GM18867 (cell line): ENCODE results near the gene RPS2.

Experiments used
- ATAC-seq: cut with Tn5 transposase; IDR thresholded peaks from one replicate; pipeline ENCODE4 v1.9.1; 2021; ENCODE audit warnings: mild to moderate bottlenecking, moderate library complexity; ENCODE audit not compliant: unreplicated experiment

The RPS2 gene

GRCh38 chr16:1999866-2000514 is 35.4 kb upstream of the RPS2 start:
- ATAC-seq, result no peak

GRCh38 chr16:1998852-1999801 is 34.5 kb upstream of the RPS2 start:
- ATAC-seq, result no peak

GRCh38 chr16:1998360-1998835 is 33.8 kb upstream of the RPS2 start:
- ATAC-seq, result no peak

GRCh38 chr16:1997494-1998359 is 33.1 kb upstream of the RPS2 start:
- ATAC-seq, result no peak

- ATAC-seq, result no peak
Measured at GRCh38 chr16:1993731-1994131, 29.1 kb upstream of the RPS2 start.

- ATAC-seq, result no peak
Measured at GRCh38 chr16:1992704-1993317, 28.2 kb upstream of the RPS2 start.

GRCh38 chr16:1991948-1992703 is 27.5 kb upstream of the RPS2 start:
- peak; percentile 50 for ATAC-seq

GRCh38 chr16:1991588-1991947 is 26.9 kb upstream of the RPS2 start:
- no peak for ATAC-seq

GRCh38 chr16:1991135-1991551 is 26.5 kb upstream of the RPS2 start:
- peak; percentile 38 for ATAC-seq

GRCh38 chr16:1990351-1991134 is 25.9 kb upstream of the RPS2 start:
- peak; percentile 5 for ATAC-seq

GRCh38 chr16:1990101-1990350 is 25.4 kb upstream of the RPS2 start:
- ATAC-seq, result no peak

GRCh38 chr16:1989209-1990100 is 24.8 kb upstream of the RPS2 start, which contains the start of gene SYNGR3:
TSS of gene SYNGR3 (plus strand) at chr16:1989970. CDS start at chr16:1990103, 133 bp downstream.
- ATAC-seq, result no peak

GRCh38 chr16:1987198-1987597 is 22.6 kb upstream of the RPS2 start:
- ATAC-seq, result no peak

- no peak for ATAC-seq
Measured at GRCh38 chr16:1985466-1986150, 21.0 kb upstream of the RPS2 start.

GRCh38 chr16:1984347-1985225 is 20.0 kb upstream of the RPS2 start:
- no peak for ATAC-seq

GRCh38 chr16:1983544-1984346 is 19.1 kb upstream of the RPS2 start, which contains the start of gene GFER:
TSS of gene GFER (plus strand) at chr16:1984193. CDS start at chr16:1984219, 26 bp downstream.
- peak; percentile 74 for ATAC-seq
